GM18909 (cell line): ENCODE results near the gene RTF2.

Experiments
- ATAC-seq: cut with Tn5 transposase; IDR thresholded peaks from one replicate; pipeline ENCODE4 v1.9.1; 2021; ENCODE audit warnings: mild to moderate bottlenecking; ENCODE audit not compliant: unreplicated experiment, poor library complexity

The RTF2 gene, protein sequence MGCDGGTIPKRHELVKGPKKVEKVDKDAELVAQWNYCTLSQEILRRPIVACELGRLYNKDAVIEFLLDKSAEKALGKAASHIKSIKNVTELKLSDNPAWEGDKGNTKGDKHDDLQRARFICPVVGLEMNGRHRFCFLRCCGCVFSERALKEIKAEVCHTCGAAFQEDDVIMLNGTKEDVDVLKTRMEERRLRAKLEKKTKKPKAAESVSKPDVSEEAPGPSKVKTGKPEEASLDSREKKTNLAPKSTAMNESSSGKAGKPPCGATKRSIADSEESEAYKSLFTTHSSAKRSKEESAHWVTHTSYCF

GRCh38 chr20:56468316-56469076, at the start of gene RTF2:
RTF2 (plus strand) TSS chr20:56468627; CDS start chr20:56468698, 71 bp downstream.
- ATAC-seq = peak; percentile 99

GRCh38 chr20:56420028-56420427, 48.4 kb upstream of the RTF2 start:
- ATAC-seq = no peak

- ATAC-seq = no peak
Observed at GRCh38 chr20:56420940-56421688, 47.3 kb upstream of the RTF2 start.

DNA sequence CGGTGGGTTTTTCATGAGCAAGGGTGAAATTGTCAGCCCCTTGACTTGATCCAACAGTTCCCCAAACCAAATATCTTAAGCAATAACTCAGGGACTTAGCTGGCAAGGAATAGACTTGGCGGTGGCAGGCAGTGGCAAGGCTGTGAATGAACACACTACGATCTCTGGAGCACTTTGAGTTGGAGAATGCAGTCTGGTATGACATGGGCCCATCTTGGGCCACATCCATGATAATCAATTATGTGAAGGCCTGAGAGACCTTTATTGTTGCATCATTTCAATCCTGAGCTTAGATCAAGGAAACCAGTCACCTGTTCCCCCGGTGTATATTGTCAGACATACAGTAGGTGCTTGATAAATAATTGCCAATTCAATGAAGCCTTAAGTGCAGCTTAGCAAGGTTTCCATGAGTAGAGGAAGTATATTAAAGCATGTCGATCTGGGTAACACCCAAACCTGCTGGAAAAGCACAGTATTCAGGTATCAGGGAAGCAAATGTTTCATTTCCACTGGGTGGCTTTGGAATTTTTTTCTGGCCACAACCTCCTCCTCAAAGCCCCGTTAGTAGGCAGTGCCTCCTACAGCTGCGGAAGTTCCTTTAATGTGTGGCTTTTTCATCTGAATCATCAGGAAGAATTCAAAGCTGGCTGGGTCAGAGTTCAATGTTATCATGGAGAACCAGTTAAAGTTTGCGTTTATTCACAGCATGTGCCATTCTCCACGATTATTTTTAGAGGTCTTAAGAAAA, 46.2 kb upstream of the RTF2 start:
- no peak for ATAC-seq

DNA sequence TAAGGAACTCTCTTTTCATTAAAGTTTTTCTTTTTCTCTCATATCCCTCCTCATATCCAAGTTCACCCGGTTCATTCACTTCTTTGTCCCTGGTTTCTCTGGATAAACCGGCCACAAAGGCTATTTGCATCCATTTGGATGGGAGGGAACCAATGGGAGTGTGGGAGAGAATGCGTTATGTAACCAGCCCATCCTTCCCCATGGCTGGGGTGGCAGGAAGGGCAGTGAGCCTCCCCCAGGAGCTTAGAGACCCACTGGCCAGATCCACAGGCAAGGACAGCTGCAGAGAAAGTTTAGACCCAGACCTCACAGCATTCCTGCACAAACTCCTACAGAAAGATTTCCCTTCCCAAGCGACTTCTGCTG, 45.6 kb upstream of the RTF2 start:
- ATAC-seq = no peak

- ATAC-seq = no peak
Observed at GRCh38 chr20:56423211-56423610, 45.2 kb upstream of the RTF2 start.

- ATAC-seq = no peak
Observed at GRCh38 chr20:56423886-56424285, 44.5 kb upstream of the RTF2 start.

DNA sequence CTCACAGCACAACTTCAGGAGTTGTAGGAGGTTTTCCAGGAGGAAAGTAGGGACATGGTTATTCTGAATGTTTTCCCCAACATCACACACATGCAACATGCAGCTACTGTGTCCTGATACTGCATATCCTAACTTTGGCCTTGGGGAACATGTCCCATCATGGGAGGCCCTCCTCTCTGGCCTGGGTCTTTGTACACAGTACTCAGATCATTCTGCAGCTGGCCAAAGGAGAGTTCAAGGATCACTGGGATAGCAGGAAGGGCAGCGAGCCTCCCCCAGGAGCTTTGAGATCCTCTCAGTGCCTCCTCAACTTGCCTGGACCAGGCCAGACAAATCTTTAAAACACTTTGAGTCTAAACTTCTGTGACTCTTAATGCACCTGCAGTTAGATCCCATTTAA, 43.5 kb upstream of the RTF2 start:
- no peak for ATAC-seq

DNA sequence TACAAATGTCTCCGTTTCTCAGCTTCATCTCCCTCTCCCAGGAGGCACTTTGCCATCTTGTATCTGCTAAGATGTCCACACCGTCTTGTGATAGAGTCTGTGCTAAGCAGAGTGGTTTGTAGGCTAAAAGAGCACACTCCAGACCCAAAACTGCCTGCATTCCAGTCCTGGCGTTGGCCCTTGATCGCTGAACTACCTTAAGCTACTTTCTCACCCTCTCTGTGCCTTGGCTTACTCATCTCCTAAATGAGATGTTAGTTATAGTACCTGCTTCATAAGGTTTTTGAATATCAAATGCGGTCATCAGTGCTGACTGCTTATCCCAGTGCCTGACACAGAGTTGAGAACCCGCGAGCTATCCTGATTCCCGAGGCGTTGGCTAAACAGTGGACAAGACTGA, 42.4 kb upstream of the RTF2 start:
- no peak for ATAC-seq

GRCh38 chr20:56426926-56427325, 41.5 kb upstream of the RTF2 start:
- ATAC-seq = no peak

DNA sequence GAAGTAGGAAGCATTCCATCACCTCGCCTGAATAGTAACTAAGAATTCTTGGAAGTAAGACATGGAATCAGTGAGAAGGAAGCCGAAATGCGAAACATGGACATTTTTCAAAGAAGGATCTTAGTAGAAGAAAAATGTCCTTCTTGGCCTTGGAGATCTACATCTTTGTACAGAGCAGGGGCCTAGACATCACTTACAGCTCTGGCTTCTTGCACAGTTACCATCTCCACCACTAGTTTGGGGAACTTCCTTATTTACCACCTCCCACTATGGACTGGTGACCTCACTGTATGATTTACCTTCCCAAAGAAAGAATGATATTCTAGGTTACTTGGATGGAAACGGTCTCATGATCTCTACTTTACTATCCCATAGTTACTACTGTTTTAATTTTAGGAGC, 40.6 kb upstream of the RTF2 start:
- no peak for ATAC-seq

- no peak for ATAC-seq
Observed at GRCh38 chr20:56428410-56428809, 40.0 kb upstream of the RTF2 start.

DNA sequence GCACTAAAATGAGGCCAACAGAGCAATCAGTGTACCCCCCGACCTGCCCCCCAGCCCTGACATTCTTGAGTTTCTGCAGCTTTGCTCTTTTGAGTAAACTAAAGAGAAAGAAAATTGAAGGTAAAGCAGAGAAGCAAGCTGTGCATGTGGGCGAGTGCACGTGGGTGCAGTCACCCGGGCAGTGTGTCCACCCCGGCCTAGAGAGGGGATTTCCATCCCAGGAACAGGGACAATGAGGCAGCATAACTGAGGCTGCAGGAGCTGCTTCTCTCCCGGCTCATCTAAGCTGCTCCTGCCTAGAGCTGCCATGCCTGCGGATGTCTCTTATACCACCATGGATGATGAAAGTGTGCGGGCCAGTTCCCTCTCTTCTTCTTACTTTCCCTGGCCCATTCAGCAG, 39.5 kb upstream of the RTF2 start:
- ATAC-seq = no peak

DNA sequence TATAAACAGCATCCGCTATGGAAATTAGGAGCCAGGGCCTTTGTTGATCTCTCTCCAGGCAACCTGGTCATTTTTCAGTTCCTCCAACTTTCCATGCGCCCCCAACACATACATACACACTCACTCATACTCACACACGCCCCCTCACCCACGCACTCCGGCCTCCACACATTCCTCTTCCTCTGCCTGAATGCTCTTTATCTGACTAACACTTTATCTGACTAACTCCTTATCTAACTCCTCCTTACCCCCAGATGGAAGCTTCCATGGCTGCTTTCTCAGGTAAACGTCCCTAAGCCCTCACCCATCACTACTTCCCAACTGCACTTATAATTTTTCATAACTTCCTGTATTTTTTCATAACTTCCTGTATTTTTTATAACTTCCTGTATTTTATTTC, 38.9 kb upstream of the RTF2 start:
- ATAC-seq = no peak

GRCh38 chr20:56429941-56430340, 38.5 kb upstream of the RTF2 start:
- no peak for ATAC-seq

GRCh38 chr20:56430461-56430860, 38.0 kb upstream of the RTF2 start:
- ATAC-seq = no peak

DNA sequence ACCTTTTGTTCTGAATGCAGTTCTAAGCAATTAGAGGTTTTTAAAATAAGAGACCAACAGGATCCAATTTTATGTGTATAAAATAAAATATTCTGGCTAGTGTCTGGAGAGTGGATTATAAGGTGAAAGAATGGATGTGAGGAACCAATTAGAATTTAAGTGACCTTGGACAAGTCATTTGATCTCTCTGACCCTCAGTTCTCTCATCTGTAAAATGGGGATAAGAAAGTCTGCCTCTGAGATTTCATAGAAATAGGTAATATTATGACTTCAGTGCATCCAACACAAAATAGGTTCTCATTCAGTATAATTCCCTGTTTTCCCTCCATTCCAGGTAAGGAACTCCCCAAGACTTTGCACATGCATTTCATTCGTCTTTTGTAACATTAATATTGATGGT, 37.5 kb upstream of the RTF2 start:
- ATAC-seq = no peak

DNA sequence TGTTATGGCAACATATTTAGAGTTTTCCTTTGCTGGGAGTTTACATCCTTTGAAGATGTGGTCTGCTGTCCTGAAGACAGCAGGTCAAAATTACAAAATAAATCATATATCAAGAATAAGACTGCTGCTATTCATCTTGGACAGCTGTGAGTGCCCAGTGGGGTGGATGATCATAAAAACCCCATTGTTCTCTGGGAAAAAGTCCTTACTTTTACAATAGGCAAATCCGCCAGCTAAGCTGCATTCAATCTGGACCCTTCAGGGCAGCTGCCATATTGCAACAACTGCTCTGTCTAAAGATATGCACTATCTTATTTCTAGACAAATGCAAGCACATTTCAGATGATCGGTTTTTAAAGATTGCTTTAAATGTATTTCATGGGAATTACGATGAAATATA, 37.0 kb upstream of the RTF2 start:
- ATAC-seq = no peak

DNA sequence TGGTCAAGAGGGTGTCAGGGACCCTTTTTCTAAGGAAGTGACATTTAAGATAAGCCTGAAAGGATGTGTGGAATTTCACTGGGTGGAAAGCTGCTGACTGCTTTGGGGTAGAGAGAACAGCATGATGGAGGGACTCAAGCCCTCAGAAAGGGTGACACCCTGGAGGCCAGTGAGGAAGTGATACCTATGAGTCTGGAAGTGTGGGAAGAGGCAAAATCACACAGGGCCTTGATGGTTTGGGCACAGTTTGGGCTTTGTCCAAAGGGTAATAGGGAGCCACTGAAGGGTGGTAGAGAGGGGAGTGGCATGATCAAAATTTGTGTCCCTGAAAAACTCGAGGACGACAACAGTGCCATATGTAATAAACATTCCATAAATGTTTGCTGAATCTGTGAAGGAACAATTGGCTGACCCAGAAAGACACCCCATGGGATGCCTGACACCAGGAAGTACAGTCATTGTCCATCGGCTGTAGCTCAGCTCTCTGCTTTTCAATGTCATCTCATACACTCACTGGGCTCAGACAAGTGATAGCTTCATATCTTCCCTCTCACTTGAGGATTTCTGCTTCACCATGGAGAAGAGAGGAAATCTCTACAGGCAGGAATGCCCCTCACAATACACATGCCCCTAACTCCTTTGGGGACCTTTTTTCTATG, 35.1 kb upstream of the RTF2 start:
- no peak for ATAC-seq

- no peak for ATAC-seq
Observed at GRCh38 chr20:56433880-56434255, 34.6 kb upstream of the RTF2 start.
